OCI-LY7 (cell line): Measurements from ENCODE around the gene ABR.
"Not testable (repeated sequence)": the region's sequence is repeated elsewhere in the genome, so short reads cannot be mapped to it uniquely, and the experiment has no call there.

ENCODE experiments used
- EZH2phosphoT487 ChIP-seq: fragments of 200-600 bp; sonication (generic); IDR thresholded peaks from 2 replicates; pipeline ENCODE4 v1.6.1; 2018; ENCODE audit warnings: low read depth, borderline replicate concordance, mild to moderate bottlenecking, mixed run types, antibody characterized with exemption, low read length, moderate library complexity, mixed read lengths
- TF ChIP-seq, protein P1 (sequence below): fragments of 200-600 bp; sonication (generic); conservative IDR thresholded peaks from 2 replicates; pipeline ENCODE4 v1.5.1; 2014; ENCODE audit warnings: mild to moderate bottlenecking, antibody characterized with exemption, low read length, moderate library complexity, mixed read lengths

DNA sequence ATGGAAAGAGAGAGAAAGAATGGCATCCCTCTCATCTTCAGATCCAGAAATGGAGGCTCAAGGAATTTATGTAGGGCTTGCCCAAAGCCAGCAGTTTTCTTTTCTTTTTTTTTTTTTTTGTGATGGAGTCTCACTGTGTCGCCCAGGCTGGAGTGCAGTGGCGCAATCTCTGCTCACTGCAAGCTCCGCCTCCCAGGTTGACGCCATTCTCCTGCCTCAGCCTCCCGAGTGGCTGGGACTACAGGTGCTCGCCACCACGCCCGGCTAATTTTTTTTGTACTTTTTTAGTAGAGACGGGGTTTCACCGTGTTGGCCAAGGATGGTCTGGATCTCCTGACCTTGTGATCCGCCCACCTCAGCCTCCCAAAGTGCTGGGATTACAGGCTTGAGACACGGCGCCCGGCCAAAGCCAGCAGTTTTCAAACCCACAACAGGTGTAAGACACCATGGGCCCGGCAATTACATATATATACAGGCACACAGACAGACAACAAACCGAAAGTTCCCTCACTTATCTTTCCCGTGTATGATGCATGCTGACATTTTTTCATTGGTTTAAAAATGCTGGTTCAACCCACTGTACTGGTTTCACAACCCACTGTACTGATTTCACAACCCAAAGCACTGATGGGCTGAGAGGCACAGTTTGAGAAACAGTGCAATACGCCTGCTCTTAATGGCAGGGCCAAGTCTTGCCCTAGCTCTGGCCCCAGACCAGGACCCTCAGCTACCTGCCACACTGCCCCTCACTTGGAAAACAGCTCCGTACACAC, 81.6 kb downstream of the ABR start:
- TF ChIP-seq, protein P1, sequence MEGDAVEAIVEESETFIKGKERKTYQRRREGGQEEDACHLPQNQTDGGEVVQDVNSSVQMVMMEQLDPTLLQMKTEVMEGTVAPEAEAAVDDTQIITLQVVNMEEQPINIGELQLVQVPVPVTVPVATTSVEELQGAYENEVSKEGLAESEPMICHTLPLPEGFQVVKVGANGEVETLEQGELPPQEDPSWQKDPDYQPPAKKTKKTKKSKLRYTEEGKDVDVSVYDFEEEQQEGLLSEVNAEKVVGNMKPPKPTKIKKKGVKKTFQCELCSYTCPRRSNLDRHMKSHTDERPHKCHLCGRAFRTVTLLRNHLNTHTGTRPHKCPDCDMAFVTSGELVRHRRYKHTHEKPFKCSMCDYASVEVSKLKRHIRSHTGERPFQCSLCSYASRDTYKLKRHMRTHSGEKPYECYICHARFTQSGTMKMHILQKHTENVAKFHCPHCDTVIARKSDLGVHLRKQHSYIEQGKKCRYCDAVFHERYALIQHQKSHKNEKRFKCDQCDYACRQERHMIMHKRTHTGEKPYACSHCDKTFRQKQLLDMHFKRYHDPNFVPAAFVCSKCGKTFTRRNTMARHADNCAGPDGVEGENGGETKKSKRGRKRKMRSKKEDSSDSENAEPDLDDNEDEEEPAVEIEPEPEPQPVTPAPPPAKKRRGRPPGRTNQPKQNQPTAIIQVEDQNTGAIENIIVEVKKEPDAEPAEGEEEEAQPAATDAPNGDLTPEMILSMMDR, result not testable (repeated sequence)
- not testable (repeated sequence) for TF ChIP-seq EZH2phosphoT487
